Kidney capillary endothelial cell (primary cell): ENCODE data around the gene PNMT.

Experiments
- DNase-seq: peaks from one replicate; pipeline ENCODE4 v3.0.0-alpha.2; 2018; ENCODE audit warnings: low spot score

The PNMT gene, protein sequence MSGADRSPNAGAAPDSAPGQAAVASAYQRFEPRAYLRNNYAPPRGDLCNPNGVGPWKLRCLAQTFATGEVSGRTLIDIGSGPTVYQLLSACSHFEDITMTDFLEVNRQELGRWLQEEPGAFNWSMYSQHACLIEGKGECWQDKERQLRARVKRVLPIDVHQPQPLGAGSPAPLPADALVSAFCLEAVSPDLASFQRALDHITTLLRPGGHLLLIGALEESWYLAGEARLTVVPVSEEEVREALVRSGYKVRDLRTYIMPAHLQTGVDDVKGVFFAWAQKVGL

GRCh38 chr17:39667945-39668924 is at the start of gene PNMT:
TSS of gene PNMT (plus strand) at chr17:39668453. CDS start at chr17:39668476, 23 bp downstream.
- DNase-seq, result peak; percentile 33

GRCh38 chr17:39618956-39619785 is 49.1 kb upstream of the PNMT start:
- DNase-seq, result no peak

DNA sequence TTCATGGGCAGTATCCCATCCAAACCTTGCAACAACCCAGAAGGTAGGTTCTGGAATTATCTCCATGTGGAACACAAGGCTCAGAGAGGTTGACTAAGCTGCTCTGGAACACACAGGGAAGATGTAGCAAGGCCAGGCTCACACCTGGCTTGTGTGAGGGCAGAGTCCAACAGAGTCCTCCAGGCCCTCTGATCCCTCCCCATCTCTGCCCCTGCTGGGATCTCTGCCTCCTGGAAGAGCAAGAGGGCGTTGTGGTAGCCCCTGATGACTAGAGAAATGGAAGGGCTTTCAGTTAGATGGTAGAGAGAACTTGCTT is 48.5 kb upstream of the PNMT start:
- DNase-seq, result no peak

DNA sequence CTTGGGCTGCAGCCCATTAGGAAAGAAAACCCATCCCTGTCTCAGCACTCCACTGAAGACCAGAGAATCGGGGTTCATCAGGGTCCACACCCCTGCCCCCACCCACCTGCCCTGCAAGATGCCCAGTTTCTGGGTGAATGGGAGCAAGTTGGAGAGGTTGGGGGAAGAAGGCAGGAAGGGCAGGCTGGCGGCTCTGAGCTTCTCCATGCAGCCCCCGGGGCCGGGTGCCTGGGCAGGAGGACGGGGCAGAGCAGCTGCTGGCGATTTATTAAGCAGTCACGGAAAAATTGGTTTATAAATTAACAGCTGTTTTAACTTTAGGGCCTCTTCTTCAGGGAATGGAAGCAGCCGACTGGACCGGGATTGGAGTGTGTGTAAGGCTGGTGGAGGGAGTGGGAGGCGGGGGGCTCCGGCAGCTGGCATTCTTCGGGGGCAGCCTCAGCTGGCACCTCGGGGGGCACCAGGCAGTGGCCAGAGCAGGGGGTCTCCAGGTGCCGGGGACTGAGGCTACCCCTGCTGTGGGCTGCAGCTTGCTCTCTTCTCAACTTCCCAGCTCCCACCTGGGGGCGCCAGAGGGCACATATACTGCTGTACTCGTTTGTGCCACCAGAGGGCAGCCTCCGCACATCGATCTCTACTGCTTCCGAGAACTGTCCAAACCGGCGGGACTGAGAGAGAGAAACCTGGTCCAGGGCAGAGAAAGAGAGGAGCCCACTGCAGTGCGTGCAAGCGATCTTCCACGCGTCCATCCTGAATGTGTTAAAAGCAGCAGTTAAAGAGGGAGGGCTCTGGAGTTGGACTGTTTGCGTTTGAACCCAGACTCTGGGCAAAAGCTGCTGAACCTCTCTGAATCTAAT is 46.5 kb upstream of the PNMT start:
- DNase-seq, result peak; percentile 67

GRCh38 chr17:39622380-39623006 is 45.8 kb upstream of the PNMT start:
- DNase-seq, result no peak

GRCh38 chr17:39623356-39623950 is 44.8 kb upstream of the PNMT start:
- DNase-seq, result peak; percentile 68

DNA sequence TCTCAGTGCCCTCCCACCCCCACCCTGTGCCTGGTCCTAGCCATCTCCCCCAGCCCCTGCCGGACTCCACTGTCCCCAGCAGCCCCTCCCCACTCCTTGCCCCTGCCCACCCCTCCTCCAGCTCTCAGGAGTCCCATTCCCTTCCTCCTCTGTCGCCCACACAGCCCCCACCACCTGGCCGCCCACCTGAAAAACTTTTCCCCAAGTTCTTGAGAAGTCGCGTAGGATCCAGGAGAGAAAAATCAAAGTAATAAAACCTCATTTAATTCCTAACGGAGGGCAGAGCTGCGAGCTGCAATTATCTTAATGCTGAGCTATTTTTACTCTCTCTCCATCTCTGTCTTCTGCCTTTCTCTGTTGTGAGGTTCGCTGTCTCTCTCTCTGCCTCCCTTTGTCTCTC is 43.9 kb upstream of the PNMT start:
- DNase-seq, result no peak

DNA sequence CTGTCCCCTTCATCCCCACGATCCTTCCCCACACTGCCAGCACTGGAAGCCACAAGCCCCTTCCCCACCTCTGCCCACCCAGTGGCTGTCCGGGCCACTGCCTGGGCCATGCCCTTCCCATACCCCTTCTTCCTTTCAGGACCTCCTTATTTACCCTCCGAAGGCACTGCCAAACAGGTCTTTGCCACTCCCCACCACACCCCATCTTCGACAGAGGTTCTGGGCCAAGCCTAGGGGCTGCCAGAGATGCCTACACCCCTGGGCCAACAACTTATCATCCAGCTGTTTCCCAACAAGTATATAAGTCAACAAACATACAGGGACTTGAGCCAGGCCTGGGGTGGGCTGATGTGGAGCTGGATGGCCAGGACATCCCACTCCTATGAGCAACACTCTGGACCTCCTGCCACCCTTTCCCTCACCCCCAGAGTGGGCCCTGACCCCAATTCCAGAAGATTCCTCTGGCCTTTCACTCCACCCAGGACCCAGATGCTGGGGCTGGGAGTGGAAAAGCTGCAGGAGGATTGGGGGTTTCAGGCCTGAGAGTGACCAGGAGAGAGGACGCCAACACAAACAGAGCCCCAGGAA is 43.0 kb upstream of the PNMT start:
- DNase-seq, result no peak

DNA sequence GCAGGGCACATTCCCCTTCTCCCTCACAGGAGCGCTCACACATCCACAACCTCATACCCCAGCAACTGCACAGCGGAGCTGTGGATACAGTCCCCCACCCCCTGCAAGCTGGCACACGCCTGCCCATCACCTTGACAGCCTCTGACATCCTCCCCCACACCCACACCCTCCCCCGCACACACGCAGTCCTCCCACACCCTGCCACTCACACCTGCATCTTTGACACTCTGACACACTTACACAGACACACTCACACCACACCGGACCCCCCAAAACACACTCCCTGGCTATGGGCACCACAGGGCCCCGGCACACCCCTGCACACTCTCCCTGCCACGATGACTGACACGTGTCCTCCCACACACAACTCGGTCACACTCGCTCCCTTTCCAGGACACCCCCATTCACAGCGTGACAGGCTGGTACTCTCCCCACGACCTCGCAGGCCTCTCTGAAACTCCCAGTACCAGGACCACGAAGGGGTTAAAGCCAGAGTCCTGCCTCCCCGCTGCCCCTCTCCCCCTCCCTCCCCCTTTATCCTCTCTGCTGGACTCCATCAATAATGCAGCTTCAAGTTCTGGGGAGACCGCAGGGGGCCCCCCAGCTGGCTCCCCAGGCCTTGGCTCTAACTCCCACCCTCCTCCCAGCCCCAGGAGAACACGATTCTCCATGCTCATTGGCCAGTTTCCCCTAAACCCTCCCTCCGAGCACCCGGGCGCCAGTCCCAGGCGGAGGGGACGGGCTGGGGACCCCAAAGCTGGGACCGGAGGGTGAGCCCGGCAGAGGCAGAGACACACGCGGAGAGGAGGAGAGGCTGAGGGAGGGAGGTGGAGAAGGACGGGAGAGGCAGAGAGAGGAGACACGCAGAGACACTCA is 41.8 kb upstream of the PNMT start, which contains the start of gene PPP1R1B:
Gene PPP1R1B (plus strand): TSS at position 782 of the 876 bp plus-strand sequence. CDS start 441 bp downstream, outside the sequence.
- DNase-seq, result no peak

GRCh38 chr17:39627047-39627711 is 41.1 kb upstream of the PNMT start:
- no peak for DNase-seq

DNA sequence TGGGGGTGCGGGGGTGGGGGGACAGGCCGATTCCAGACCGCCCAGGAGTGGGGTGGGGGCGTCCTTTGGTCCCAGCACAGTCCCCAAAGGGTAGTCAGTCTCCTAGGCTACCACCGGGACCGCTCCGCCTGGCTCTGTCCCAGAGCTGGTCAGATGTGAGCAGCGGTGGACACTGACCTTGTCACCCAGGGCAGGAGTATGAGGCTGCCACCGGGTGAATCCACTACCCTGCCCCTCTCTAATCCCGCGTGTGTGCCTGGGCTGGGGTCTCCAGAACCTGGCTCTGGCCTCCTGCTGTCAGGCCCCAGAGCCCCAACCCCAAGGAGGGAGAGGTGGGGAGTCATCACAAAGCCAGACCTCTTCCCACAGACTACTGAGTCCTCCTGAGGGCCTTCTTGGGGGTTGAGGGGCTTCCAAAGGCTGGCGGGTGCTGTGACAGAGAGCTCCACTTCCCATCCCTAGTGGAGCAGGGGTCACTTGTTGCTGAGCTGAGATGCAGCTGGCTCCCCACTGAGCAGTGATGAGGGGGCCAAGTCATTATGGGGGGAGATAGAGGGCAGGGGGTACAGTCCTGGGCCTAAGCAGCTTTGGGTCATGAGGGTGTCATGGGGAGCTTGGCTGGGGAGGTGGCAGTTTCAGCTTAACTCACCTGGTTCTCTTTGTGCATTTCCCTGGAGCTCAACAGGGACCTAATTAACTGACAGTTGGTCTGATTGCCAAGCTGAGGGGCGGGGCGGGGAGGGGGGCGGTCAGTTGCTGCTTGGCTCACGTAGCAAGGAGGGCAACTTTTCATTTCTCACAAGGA is 40.3 kb upstream of the PNMT start:
- no peak for DNase-seq

- DNase-seq, result no peak
Measured at GRCh38 chr17:39628655-39629493, 39.4 kb upstream of the PNMT start.

DNA sequence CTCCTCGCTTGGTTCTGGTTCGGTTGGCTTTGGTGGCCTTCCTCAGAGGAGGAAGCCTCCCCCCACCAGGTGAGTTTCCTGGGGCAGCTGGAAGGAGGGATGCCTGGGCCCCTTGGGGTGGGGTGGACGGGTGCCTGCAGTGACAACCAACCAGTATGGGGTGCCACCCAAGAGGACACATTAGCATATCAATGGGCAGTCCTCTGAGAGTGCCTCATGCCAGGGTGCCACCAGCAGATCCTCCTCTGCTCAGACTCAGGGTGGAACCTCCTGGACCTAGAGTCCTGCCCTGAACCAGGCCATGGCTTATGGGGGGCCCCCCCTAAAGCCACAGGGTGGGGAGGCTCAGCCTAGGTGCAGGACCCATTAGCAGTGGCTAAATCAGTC is 38.8 kb upstream of the PNMT start:
- DNase-seq, result no peak

DNA sequence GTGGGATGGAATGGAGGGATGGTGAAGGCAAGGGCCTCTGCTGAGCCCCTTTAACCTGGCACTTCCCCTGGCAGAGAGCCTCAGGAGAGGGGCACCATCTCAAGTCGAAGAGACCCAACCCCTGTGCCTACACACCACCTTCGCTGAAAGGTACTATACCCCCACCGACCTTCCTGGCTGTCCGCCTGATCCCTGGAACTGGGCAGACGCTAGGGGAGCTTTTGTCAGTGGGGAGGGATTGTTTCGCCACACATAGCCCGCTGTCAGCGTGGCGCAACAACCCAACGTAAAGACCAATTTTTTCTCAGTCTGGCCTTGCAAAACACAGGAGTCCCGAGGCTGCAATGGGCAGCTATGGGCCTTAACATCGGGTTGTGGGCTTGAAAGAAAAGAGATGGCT is 38.4 kb upstream of the PNMT start:
- no peak for DNase-seq

- no peak for DNase-seq
Measured at GRCh38 chr17:39631403-39631802, 36.9 kb upstream of the PNMT start.

DNA sequence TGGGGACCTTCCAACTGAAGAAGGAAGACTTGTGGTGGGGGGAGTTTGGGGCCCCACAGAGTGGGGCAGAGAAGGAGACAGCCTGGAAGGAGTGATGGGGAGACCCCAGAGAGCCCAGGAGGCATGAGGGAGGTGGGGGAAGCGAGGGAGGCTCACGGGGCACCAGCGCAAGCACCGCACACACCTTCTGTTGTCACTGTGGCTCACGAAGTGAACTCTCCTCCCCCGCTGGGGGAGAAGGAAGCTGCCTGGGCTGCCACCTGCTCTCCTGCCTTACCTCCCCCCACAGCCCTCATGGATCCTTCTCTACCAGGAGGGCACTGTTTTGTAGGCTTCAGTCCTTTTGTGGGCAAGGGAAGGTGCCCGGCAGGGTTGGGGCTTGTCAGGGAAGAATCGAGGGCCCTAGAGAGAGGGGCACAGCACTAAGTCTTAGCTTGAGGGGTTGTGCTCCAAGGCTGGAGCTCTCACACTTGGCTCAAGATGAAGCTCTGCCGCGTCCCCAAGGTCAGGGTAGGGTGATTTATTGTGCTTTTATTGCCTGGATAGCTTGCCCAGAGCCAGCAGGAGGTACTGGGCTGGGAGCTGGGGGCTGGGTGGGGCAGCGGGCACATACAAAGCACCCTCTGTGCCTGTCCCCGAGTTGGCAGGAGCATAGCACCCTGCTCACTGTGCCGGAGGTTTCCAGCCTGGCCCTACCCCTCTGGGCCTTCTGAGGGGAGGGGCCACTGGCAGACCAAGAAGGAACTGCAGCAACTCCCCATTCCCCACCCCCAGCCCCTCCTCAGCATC is 35.9 kb upstream of the PNMT start:
- no peak for DNase-seq
